NCI-H524 treated with DMSO at 0.1 percent for 48 hours (cell line): ENCODE results near the gene FHIT.

Source experiments
- DNase-seq: peaks from one replicate; lab custom pipeline; 2025; lab: John Stamatoyannopoulos, UW

Gene FHIT

DNA sequence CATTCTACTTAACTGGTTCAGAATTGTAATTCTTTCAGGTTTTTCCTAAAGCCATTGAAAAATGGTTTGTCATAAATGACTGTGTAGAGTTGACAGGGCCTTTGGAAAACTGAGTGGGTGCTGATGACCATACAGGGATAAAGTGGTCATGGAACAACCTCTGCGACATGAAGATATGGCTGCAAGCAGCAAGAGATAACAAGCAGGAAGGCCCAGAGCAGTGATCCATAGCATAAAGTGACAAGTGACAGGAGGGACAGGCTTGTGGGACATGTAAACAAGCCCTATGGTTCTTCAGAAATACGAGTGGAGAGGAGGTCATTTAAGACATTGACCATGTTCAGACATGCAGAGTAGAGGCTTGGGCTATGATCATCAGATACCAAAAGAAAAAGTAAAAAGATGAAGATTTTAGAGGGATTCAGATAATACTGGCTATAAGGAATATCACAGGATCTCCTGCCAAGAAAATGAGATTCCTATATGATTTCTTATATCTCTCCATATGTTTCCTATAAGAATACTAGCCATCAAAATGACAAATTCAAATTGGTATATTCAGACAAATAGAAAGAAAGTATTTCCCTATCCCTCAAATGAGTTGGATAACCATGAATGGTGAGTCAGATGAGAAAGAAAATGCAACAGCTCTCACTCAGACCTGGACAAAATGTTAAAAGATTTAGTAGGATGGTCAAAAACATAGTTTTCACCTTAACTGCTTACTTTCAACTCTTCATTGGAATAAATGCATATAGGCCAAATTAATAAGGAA is 1373.8 kb downstream of the FHIT start:
- no peak for DNase-seq

GRCh38 chr3:59876533-59877062 is 1374.7 kb downstream of the FHIT start:
- no peak for DNase-seq

DNA sequence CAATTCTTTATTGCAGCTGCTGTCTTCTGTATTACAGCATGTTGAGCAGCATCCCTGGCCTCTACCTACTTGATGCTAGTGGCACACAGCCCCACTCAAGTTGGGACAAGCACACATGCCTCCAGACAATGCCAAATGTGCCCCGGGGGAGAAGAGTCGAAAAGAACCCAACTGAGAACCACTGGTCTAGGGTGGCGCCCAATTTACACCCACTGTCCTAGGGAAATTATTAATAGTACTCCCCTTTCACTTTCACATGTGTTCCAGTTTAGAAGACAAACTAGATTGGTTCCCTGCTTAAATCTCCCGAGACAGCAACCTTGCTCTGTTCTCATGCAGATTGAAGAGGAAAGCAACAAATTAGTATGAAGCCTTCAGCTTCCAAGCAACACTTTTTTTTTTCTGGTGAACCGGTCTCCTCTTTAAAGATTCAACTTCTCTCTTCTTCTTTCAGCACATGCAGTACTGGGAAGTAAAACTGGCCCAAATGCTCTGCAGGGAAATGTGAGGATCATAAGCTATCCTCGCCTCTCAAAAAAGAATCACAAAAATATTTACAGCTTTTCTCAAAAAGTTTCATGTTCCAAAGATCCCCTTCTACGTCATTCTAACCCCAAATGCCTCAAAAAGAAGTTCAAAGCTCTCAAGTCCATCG is 1377.5 kb downstream of the FHIT start:
- no peak for DNase-seq

DNA sequence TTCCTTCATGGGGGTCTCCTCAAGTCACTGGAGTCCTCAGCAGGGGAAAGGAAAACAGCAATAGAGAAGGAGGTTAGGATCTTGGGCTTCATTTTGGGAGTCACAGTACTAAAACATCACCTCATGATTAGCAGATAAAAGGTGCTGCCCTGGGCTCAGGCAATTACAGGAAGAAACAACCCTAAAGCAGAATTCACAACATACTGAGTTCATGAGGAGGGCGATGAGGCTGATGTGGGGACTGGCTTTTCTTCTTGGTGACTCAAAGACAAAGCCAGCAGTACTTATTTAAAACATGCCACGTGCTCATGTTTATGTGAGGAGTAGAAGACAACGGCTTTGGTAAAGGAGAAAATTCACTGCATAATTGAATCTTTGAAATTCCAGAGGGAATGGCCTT is 1379.1 kb downstream of the FHIT start:
- no peak for DNase-seq

DNA sequence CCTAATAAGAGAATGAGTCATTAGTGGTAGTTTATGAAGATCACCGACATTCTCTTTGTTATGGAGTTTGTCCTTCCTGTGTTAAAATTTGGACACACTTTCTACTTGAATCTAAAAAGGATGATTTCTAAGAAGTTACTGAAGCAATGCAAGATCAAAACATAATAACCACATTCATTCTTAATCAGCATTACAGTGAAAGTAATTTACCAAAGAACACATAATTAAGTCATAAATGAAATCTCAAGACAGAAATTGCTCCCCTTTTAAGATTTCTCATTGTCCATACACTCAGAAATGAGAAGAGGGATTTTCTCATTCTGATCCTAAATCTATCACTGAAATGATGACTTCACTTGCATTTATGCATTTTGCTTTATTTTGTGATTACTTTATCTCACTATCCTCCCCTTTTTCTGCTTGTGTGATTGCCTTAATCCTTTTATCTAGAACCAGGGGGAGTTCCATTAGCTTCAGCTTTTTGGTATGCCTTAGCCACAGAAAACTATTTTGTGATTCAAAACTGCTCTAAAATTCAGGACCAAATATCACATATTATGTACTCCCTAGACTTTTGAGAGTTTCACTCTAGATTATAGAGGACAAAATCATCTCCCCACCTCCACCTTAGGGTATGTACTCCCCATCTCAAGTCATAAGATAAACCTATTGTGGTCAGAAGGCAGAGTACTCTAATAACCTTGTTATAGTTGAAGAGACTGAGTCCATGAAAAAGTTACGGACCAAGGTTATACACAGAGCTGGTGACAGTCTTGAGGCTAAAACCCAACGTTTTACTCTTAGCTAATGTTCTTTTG is 1383.9 kb downstream of the FHIT start:
- DNase-seq: no peak

GRCh38 chr3:59866076-59866475 is 1385.2 kb downstream of the FHIT start:
- DNase-seq: no peak

GRCh38 chr3:59865351-59865750 is 1385.9 kb downstream of the FHIT start:
- DNase-seq: no peak

- DNase-seq: no peak
Observed at GRCh38 chr3:59862686-59863085, 1388.6 kb downstream of the FHIT start.

GRCh38 chr3:59857589-59858346 is 1393.5 kb downstream of the FHIT start:
- peak; percentile 54 for DNase-seq

DNA sequence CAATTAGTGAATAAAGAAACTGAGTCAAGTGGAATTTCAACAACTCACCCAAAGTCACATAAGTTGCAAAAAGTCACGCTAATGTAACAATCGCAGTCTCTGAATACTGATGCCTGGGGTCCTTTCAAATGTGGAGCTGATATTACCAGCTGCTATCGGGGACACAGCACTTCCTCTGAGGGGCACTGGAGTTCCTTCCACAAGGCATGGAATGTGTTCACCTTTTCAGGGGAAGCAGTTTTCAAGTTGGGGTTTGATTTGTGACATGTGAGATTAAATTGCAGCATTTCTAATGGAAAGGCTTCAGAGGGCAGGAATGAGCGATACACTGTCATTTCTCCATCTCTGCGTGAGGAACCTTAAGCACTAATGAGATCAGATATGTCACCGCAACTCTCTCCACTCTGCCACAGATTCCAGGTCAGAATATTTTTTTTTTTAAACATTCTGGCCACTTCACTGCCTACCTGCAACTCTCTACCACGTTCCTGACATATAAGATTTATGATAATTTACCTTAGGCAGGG is 1394.3 kb downstream of the FHIT start:
- no peak for DNase-seq

DNA sequence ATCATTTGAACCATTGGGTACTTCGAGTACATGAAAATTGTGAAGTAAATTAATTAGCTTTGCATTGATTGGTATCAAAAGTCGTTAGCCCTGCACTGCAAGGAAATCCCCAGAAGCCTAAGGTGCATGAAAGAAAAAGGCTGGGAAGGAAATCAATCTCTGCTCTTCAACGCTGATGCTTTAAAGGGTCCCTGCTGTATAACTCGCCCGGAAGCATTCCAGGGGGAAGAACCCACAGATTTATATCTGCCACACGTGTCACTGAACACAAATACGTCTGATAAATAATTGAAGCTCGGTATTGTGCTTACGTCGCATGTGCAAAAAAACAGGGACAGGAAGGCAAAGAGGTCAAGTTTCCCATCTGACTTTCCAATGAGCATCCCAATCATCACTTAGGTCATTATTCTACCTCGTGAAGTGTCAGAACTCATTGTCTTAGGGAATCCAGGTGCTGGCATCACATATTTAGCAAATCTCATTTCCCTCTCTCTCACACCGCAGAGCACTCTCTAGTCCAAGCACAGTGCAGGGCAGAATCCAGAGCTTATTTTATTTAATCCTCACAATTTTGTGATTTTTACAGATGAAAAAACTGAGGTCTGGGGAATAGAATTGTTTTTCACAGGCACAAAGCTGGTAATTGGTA is 1397.1 kb downstream of the FHIT start:
- no peak for DNase-seq

- DNase-seq: no peak
Observed at GRCh38 chr3:59850417-59850816, 1400.8 kb downstream of the FHIT start.

GRCh38 chr3:59845386-59845785 is 1405.9 kb downstream of the FHIT start:
- no peak for DNase-seq

- DNase-seq: no peak
Observed at GRCh38 chr3:59843821-59844220, 1407.4 kb downstream of the FHIT start.

GRCh38 chr3:59839810-59840515 is 1411.3 kb downstream of the FHIT start:
- DNase-seq: no peak

DNA sequence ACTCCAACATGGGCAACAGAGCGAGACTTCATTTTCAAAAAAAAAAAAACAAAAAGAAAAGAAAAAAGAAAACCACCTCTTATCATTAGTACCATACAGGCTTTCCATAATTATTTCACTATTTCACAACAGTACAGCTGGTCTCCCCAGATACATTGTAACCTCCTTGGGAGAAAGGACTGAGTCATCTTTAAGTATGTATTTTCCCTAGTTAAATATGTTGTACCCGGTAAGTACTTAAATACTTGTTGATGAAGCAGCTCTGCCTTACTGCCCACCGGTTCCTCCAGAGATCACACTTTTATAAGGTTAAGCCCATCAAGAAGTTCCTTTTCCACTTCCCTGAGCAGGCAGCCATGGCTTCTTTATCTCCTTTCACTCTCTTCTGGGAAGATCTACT is 1412.0 kb downstream of the FHIT start:
- no peak for DNase-seq

- no peak for DNase-seq
Observed at GRCh38 chr3:59836531-59836930, 1414.7 kb downstream of the FHIT start.

DNA sequence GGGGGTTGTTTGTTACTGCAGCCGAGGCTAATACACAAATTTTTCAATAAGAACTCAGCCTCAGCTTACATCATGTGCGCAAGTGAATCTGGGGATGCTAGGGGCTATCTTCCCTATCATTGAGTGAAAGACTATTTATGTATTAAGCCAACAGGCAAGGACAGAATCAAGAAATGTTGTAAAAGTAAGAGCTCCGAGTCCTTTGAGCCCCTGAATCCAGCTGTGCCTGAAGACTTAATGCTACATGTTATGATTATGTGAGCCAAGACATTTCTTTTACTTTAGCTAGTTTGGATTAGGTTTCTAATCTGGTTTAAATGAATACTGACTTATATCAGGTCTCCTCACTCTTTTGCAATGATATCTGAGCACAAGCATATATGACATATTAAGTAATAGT is 1418.5 kb downstream of the FHIT start:
- no peak for DNase-seq

- no peak for DNase-seq
Observed at GRCh38 chr3:59832241-59832640, 1419.0 kb downstream of the FHIT start.

GRCh38 chr3:59831394-59831793 is 1419.9 kb downstream of the FHIT start:
- no peak for DNase-seq
